CD4-positive, alpha-beta T cell treated with Interleukin-17A for 4 hours (primary cell): ENCODE measurements around the gene TTC1.
"Not testable (repeated sequence)": the region's sequence is repeated elsewhere in the genome, so short reads cannot be mapped to it uniquely, and the experiment has no call there.

Experiments
- DNase-seq: peaks from one replicate; pipeline ENCODE4 v3.0.0-alpha.2; 2020; ENCODE audit warnings: mixed read lengths

TTC1 gene

GRCh38 chr5:160001457-160001856, 7.5 kb upstream of the TTC1 start:
- DNase-seq: no peak

- DNase-seq: no peak
These were observed 1.4 kb upstream of the TTC1 start for GRCh38 chr5:160007514-160007913.

- DNase-seq: not testable (repeated sequence)
These were observed 436 bp upstream of the TTC1 start for GRCh38 chr5:160008529-160008876.

GRCh38 chr5:160009591-160009989, 651 bp downstream of the TTC1 start:
- DNase-seq: no peak

GRCh38 chr5:160011471-160011870, 2.5 kb downstream of the TTC1 start:
- no peak for DNase-seq

GRCh38 chr5:160014197-160014596, 5.3 kb downstream of the TTC1 start:
- not testable (repeated sequence) for DNase-seq

- DNase-seq: no peak
These were observed 10.1 kb downstream of the TTC1 start for GRCh38 chr5:160018945-160019625.

GRCh38 chr5:160020266-160020770, 11.4 kb downstream of the TTC1 start:
- peak; percentile 8 for DNase-seq

GRCh38 chr5:160020964-160021363, 12.0 kb downstream of the TTC1 start:
- DNase-seq: no peak

GRCh38 chr5:160021831-160022446, 13.0 kb downstream of the TTC1 start:
- peak; percentile 68 for DNase-seq

GRCh38 chr5:160023007-160023907, 14.3 kb downstream of the TTC1 start:
- DNase-seq: no peak

GRCh38 chr5:160023908-160024630, 15.1 kb downstream of the TTC1 start:
- no peak for DNase-seq

- DNase-seq: no peak
These were observed 20.1 kb downstream of the TTC1 start for GRCh38 chr5:160029004-160029403.

- no peak for DNase-seq
These were observed 20.7 kb downstream of the TTC1 start for GRCh38 chr5:160029540-160030139.

GRCh38 chr5:160030631-160031377, 21.9 kb downstream of the TTC1 start:
- no peak for DNase-seq

GRCh38 chr5:160033546-160034252, 24.8 kb downstream of the TTC1 start:
- no peak for DNase-seq

- DNase-seq: no peak
These were observed 27.3 kb downstream of the TTC1 start for GRCh38 chr5:160036243-160036642.

- DNase-seq: no peak
These were observed 27.9 kb downstream of the TTC1 start for GRCh38 chr5:160036884-160037283.

GRCh38 chr5:160039810-160040470, 31.0 kb downstream of the TTC1 start:
- DNase-seq: no peak

- DNase-seq: no peak
These were observed 31.5 kb downstream of the TTC1 start for GRCh38 chr5:160040471-160040835.

- no peak for DNase-seq
These were observed 33.7 kb downstream of the TTC1 start for GRCh38 chr5:160042671-160043070.
